ENCODE data around the gene R3HDM4.
"Not testable (repeated sequence)": the region's sequence is repeated elsewhere in the genome, so short reads cannot be mapped to it uniquely, and the experiment has no call there.

R3HDM4 gene

DNA sequence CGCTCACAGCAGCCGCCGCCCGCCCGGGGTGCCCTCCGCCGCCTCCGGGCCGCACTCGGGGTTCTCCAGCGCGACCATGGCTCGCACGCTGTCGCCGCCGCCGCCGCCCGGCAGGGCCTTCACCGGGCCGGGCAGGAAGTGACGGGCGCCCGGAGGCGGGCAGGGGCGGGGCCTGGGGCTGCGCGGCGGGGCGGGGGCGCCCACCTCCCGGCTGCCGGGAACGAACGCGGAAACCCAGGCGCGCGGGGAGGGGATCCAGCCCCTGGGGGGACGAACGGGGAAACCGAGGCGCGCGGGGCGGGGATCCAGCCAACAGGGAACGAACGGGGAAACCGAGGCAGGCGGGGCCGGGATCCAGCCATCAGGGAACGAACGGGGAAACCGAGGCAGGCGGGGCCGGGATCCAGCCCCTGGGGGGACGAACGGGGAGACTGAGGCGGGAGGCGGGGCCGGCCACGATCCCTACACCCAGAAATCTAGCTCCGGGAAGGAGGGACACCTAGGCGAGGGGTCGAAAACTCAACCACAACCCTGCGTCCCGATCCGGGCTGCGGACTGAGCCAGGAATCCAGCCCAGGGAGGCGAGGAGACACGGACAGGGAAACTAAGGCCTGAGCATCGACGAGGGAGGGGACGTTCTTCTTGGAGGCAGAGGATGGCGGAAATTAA is at the start of gene R3HDM4:
Gene R3HDM4, minus strand, starts transcription at position 140 of the 669 bp plus-strand sequence. Its CDS starts 62 bp downstream, at position 78.
- DNase-seq (ENCODE audit: extremely low read depth, low read depth), result no peak
- TF ChIP-seq, protein P1, sequence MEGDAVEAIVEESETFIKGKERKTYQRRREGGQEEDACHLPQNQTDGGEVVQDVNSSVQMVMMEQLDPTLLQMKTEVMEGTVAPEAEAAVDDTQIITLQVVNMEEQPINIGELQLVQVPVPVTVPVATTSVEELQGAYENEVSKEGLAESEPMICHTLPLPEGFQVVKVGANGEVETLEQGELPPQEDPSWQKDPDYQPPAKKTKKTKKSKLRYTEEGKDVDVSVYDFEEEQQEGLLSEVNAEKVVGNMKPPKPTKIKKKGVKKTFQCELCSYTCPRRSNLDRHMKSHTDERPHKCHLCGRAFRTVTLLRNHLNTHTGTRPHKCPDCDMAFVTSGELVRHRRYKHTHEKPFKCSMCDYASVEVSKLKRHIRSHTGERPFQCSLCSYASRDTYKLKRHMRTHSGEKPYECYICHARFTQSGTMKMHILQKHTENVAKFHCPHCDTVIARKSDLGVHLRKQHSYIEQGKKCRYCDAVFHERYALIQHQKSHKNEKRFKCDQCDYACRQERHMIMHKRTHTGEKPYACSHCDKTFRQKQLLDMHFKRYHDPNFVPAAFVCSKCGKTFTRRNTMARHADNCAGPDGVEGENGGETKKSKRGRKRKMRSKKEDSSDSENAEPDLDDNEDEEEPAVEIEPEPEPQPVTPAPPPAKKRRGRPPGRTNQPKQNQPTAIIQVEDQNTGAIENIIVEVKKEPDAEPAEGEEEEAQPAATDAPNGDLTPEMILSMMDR (IDR thresholded peaks at IDR 0.05; ENCODE audit: low read depth, low read length), result no peak

DNA sequence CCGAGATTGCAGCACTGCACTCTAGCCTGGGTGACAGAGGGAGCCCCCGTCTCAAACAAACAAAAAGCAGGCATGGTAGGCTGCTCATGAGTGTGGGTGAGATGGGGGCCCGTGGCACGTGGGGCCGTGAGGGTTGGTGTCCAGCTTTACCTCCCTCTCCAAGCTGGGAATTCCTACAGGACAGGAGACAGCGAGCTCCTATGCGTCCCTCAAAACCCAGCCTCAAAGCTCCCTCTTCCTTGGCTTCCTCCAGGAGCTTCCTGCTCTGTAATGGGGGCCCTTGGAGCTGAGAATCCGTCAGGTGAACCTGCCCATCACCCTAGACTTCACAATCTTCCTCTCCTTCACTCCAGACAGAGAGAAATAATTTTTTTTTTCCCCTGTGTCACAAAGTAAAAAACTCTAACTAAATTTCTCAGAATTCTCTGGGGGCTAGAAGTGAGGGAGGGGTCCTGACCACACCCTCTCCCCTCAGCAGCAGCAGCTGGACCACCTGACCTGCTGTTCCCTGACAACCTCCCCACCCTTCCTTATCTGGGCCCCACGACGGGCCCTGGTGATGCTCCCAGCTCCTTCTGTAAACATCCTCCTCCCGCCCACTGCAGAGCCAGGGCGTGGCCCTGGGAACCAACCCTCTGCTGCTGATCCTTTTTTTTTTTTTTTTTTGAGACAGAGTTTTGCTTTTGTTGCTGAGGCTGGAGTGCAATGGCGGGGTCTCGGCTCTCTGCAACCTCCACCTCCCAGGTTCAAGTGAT is 49.0 kb upstream of the R3HDM4 start:
- no peak for DNase-seq (ENCODE audit: extremely low read depth, low read depth)
- TF ChIP-seq, protein P1 (IDR thresholded peaks at IDR 0.05; ENCODE audit: low read depth, low read length), result no peak

DNA sequence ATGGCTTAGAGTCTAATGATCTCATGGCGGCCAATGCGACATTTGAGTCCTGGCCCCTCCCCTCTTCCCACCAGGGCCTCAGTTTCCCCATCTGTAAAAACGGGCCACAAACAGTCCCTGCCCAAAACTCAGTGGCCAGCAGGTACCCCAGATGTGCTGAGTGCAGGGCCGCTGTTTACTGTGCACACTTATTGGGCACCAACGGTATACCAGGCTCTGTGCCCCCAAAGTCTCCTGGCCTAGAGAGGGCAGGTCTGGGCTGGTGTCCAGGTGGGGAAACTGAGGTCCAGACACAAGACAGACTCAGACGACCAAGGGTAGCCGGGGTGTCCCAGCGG is 47.6 kb upstream of the R3HDM4 start:
- TF ChIP-seq, protein P1 (IDR thresholded peaks at IDR 0.05; ENCODE audit: low read depth, low read length), result no peak
- DNase-seq (ENCODE audit: extremely low read depth, low read depth), result no peak

DNA sequence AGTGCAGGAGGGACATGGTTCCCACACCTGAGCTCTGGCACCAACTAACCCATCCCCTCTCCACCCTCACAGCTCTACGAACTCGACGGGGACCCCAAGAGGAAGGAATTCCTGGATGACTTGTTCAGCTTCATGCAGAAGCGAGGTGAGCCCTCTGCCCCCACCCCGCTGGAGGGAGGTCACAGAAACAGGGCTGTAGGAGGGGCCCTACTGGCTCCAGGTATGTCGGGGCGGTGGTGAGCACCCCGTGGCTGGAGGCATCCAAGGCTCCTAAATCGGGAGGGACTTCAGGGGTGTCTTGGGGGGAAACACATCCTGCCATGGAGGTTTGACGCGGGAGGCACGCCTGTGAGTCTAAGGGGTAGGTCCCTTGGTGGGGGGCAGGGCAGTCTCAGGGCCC is 47.0 kb upstream of the R3HDM4 start:
- TF ChIP-seq, protein P1 (IDR thresholded peaks at IDR 0.05; ENCODE audit: low read depth, low read length), result no peak
- no peak for DNase-seq (ENCODE audit: extremely low read depth, low read depth)

DNA sequence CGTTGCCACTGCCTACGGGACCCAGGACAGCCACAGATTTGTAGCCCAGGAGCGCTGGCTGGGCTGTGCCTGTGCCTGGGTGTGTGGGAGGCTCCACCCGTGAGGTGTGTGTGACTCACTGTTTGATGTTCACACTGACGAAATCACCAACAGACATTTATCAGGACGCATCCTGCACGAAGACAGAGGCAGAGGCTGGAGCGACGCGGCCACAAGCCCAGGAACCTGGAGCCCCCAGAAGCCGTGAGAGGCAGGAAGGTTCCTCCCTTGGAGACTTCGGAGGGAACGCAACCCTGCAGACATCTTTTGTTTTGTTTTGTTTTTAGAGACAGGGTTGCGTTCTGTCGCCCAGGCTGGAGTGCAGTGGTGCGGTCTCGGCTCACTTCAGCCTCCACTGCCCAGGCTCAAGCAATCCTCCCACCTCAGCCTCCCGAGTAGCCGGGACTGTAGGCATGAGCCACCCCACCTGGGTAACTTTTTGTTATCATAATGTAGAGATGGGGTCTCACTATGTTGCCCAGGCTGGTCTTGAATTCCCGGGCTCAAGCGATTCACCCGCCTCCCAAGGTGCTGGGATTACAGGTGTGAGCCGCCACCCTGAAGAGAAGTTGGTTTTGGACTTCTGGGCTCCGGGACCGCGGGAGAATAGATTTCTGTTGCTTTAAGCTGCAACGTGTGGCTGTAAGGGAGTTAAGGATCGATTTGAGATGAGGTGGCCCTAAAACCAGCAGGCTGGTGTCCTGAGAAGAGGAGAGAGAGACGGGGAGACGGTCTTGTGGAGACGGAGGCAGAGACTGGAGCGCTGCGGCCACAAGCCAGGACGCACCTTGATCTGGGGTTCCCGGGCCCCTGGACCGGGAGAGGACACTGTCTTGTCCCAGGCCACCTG is 46.2 kb upstream of the R3HDM4 start:
- TF ChIP-seq, protein P1 (IDR thresholded peaks at IDR 0.05; ENCODE audit: low read depth, low read length), result no peak
- DNase-seq (ENCODE audit: extremely low read depth, low read depth), result no peak

DNA sequence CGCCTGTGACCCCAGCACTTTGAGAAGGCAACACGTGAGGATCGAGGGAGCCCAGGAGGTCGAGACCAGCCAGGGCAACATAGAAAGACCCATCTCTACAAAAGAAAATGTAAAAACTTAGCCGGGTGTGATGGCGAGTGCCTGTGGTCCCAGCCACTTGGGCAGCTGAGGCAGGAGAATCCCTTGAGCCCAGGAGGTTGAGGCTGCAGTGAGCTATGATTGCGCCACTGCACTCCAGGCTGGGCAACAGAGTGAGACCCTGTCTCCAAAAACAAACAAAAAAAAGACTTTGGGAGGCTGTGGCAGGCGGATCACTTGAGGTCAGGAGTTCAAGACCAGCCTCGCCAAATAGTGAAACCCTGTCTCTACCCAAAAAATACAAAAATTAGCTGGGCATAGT is 44.6 kb upstream of the R3HDM4 start:
- DNase-seq (ENCODE audit: extremely low read depth, low read depth), result not testable (repeated sequence)

DNA sequence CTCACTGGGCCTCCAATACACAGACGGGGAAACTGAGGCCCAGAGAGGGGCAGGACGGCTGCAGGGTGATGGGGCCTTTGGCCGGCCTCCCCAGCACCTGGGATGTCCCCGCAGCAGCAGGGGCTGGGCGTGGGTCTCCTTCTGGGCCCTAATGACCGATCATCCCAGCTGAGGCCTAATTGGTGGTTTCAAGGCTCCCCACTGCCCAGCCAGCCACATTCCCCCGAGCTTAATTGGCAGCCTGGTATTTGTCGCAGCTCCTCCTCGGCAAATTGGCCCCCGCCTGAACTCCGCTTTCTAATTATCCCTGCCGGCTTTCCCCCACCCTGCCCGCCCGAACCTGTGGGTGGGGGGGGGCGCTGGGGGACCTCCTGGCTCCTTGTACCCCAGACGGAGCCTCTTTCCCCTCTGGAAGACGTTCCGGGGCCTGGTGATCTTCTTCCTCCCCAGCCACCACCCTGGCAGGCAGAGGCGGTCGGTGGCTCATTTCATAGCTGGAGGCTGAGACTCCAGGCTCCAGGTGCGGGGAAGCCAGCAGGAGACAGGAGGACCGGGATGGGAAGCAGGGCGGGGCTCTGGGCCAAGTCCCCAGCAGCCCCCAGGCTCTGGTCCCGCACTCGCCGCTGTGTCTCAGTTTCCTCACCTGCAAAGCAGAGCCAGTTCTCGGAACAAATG is 43.9 kb upstream of the R3HDM4 start:
- DNase-seq (ENCODE audit: extremely low read depth, low read depth), result no peak
- TF ChIP-seq, protein P1 (IDR thresholded peaks at IDR 0.05; ENCODE audit: low read depth, low read length), result no peak
